K562 (cell line): ENCODE measurements around the gene PLXNA3. TPM values are rescaled to one million over a fixed set of nuclear protein-coding genes. Genes with fewer than 3 reads are reported as not detected.

Experiments used
- BDP1 ChIP-seq: IDR thresholded peaks from 3 replicates; pipeline ENCODE4 v1.6.1; 2011; ENCODE audit not compliant: insufficient read length, insufficient read depth
- CCNT2 ChIP-seq: IDR thresholded peaks from 2 replicates; pipeline ENCODE4 v1.6.1; 2011; ENCODE audit warnings: borderline replicate concordance, low read depth, mild to moderate bottlenecking, moderate library complexity, mixed read lengths, low read length; ENCODE audit not compliant: insufficient read length; ENCODE audit errors: extremely low read depth
- CGGBP1 ChIP-seq: fragments of 250-450 bp; sonication (Bioruptor Pico); IDR thresholded peaks from 2 replicates; pipeline ENCODE4 v1.9.0; 2021; ENCODE audit warnings: mild to moderate bottlenecking
- ELF4 ChIP-seq: fragments of 450-650 bp; formaldehyde crosslinking; IDR thresholded peaks from 2 replicates; pipeline ENCODE4 v1.4.0; 2022; ENCODE audit warnings: missing genetic modification characterization
- FOXP4 ChIP-seq: sonication (generic); formaldehyde crosslinking; IDR thresholded peaks from 2 replicates; pipeline ENCODE4 v1.8.0; 2022; ENCODE audit warnings: mild to moderate bottlenecking, missing genetic modification reagents, borderline replicate concordance
- HDGF ChIP-seq: fragments of 450-650 bp; IDR thresholded peaks from 2 replicates; pipeline ENCODE4 v1.6.1; 2016
- MAFK ChIP-seq: IDR thresholded peaks from 2 replicates; pipeline ENCODE4 v1.6.1; 2011; ENCODE audit warnings: low read length, improper control_type of control experiment
- MCM3 ChIP-seq: fragments of 450-650 bp; IDR thresholded peaks from 2 replicates; pipeline ENCODE4 v1.6.1; 2016
- NFIC ChIP-seq: fragments of 450-650 bp; IDR thresholded peaks from 2 replicates; pipeline ENCODE4 v1.6.1; 2017; ENCODE audit warnings: mild to moderate bottlenecking, inconsistent platforms
- PRDM10 ChIP-seq: fragments of 450-650 bp; IDR thresholded peaks from 2 replicates; pipeline ENCODE4 v1.6.1; 2018; ENCODE audit not compliant: partially characterized antibody
- RAD51 ChIP-seq: fragments of 450-650 bp; IDR thresholded peaks from 2 replicates; pipeline ENCODE4 v1.7.1; 2016; ENCODE audit warnings: low read depth, mild to moderate bottlenecking, borderline replicate concordance
- TSC22D4 ChIP-seq: fragments of 450-650 bp; IDR thresholded peaks from 2 replicates; pipeline ENCODE4 v1.6.1; 2016; ENCODE audit warnings: missing genetic modification characterization, missing biosample characterization, control low read depth
- XRCC3 ChIP-seq: fragments of 450-650 bp; IDR thresholded peaks from 2 replicates; pipeline ENCODE4 v1.6.1; 2017; ENCODE audit warnings: mild to moderate bottlenecking, moderate library complexity
- ZNF407 ChIP-seq: fragments of 450-650 bp; IDR thresholded peaks from 2 replicates; pipeline ENCODE4 v1.6.1; 2016; ENCODE audit warnings: low read depth
- ZNF717 ChIP-seq: fragments of 250-450 bp; sonication (Bioruptor Pico); IDR thresholded peaks from 2 replicates; pipeline ENCODE4 v1.5.0; 2021
- ZNF77 ChIP-seq: fragments of 250-450 bp; sonication (Bioruptor Pico); IDR thresholded peaks from 2 replicates; pipeline ENCODE4 v1.5.0; 2020
- polyA plus RNA-seq, 8 experiments: library from polyadenylated mRNA; depleted of rRNA in 4 of 8; stranded (reverse) in 5 of 8; unstranded in 3 of 8; fragments of >200 nt; fragmentation: Nextera tagmentation in 2 of 8; fragmentation: Illumina TruSeq in 1 of 8; extraction: Ambion mirVana in 2 of 8; extraction: Trizol in 1 of 8; gene quantifications; 2 replicates each; pipeline versions ENCODE4 v1.2.1 to v1.2.3, GENCODE V29; 2011 to 2014; ENCODE audit warnings: inconsistent platforms in 1 of 8, missing spikeins in 1 of 8
- total RNA-seq, 7 experiments: library from RNA; depleted of rRNA in 6 of 7; stranded (reverse); fragments of >200 nt in 6 of 7; fragmentation: Illumina TruSeq in 2 of 7; extraction: Trizol in 2 of 7; gene quantifications; 2 replicates each; pipeline versions ENCODE4 v1.2.1 to v1.2.3, GENCODE V29; 2011 to 2021; ENCODE audit warnings: low replicate concordance in 1 of 7

The PLXNA3 gene
- total and polyA plus RNA-seq, 9 of the 15 experiments (the other 6 are each of a cell fraction or from before 2014, with no cell fraction given): 0.32 to 47.8 (median 7.5) TPM

GRCh38 chrX:154495472-154495922 is 37.4 kb downstream of the PLXNA3 start (continued):
- TF ChIP-seq CGGBP1 (no peak), CCNT2 (peak; percentile 17), XRCC3 (no peak), TSC22D4 (tag) (no peak), BDP1 (no peak), ZNF77 (no peak), HDGF (no peak), MAFK (peak; percentile 92), ELF4 (CRISPR knock-in tag) (no peak), ZNF717 (CRISPR knock-in tag) (no peak), NFIC (peak; percentile 94), PRDM10 (peak; percentile 22), MCM3 (no peak), FOXP4 (CRISPR knock-in tag) (no peak), RAD51 (no peak), ZNF407 (no peak)
